Adipose tissue (tissue), 3 donors: ENCODE results near the gene ERCC5. TPM values are rescaled to one million over a fixed set of nuclear protein-coding genes. Genes with fewer than 3 reads are reported as not detected.

Experiments used
- H3K27ac ChIP-seq: one replicate; pipeline ENCODE4 v1.5.1; 2013; ENCODE audit warnings: low read depth, low read length
- WGBS, 3 donors: extraction: QIAGEN DNeasy Blood & Tissue Kit; methylation state at CpG; one replicate each; pipeline ENCODE4 v1.1.7; 2013; 5-methylcytosine and 5-hydroxymethylcytosine counted together
- polyA plus RNA-seq, 3 donors: library from polyadenylated mRNA; stranded (reverse); fragments of 200-250 nt; gene quantifications; one replicate each; pipeline ENCODE4 v1.2.3, GENCODE V29; 2013
- donor health status: healthy with polysubstance abuse.
- donor health status: Bipolar disorder and iron deficiency.
- donor health status: healthy.

Gene ERCC5
- polyA plus RNA-seq, 3 donors, result 25.1 to 45.5 (median 30.0) TPM

DNA sequence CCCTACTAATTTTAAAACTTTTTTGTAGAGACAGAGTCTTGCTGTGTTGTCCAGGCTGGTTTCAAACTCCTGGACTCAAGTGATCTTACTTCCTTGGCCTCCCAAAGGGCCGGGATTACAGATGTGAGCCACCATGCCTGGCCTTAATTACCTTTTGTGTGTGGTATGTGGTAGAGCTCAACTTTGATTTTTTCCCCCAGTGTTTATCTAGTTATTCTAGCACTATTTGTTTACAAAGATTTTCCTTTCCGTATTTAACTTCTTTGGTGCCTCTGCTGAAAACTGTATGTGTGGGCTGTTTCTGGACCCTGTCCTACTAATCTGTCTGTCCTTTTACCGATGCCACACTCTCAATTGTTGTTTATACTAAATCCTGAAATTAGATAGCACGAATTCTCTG is 9.4 kb upstream of the ERCC5 start:
- no peak overlapping the region for H3K27ac ChIP-seq
- WGBS, 3 donors, result 92 to 96% (median 92%) methylated on average over 4 of the region's 4 CpGs

GRCh38 chr13:102838273-102838672 is 7.6 kb upstream of the ERCC5 start:
- 79 to 84% (median 82%) methylated on average over 1 of the region's 1 CpG for WGBS, 3 donors
- H3K27ac ChIP-seq, result no peak overlapping the region

DNA sequence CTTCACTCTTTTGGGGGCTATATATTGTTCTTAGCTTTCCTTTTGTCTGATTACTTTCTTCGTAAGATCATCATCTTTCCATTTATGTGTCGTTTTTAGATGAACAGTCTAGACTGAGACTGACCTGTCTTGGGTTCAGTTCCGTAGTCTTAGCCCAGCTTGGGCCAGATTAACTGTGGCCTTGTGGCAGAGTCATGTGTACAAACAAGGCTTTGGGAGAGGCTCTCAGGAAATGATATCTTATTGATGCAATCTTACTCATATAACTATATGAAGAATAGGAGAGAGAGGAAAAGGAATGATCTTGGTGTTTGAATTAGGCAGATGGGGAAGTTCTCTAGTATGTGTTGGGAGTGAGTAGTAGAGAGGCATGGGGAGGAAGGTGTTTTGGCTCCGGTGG is 6.8 kb upstream of the ERCC5 start:
- no peak overlapping the region for H3K27ac ChIP-seq
- 44 to 48% (median 47%) methylated on average over 4 of the region's 4 CpGs for WGBS, 3 donors

DNA sequence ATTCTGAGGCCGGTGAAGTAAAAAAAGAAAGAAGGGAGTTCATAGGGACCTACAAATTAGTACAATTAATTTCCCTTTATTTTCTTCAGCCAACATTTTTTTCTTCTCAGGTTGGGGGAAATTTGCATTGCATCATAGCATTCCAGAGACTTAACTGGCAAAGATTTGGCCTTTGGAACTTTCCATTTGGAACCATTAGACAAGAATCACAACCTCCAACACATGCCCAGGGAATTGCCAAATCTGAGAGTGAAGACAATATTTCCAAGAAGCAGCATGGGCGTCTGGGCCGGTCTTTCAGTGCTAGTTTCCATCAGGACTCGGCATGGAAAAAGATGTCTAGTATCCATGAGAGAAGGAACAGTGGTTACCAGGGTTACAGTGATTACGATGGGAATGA is 6.4 kb upstream of the ERCC5 start:
- H3K27ac ChIP-seq, result no peak overlapping the region
- WGBS, 3 donors, result 79 to 89% (median 88%) methylated on average over 5 of the region's 5 CpGs

DNA sequence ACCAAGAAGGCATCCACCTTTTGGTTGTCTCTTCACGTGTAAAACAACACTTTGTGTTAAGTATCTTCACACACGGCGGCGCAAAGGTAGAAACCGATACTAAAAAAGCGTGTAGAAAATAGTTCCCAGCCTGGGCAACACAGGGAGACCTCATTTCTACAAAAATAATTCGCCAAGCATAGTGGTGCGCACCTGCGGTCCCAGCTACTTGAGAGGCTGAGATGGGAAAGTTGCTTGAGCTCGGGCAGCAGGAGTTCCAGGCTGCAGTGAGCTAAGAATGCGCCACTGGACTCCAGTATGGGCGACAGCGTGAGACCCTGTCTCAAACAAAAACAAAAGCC is 573 bp upstream of the ERCC5 start:
- WGBS, 3 donors, result 1 to 4% (median 2%) methylated on average over 13 of the region's 13 CpGs
- H3K27ac ChIP-seq, result peak overlapping the region; percentile 86

GRCh38 chr13:102846261-102847015 is 606 bp downstream of the ERCC5 start:
- H3K27ac ChIP-seq, result peak overlapping the region; percentile 84
- 0 to 1% (median 0%) methylated on average over 31 of the region's 31 CpGs for WGBS, 3 donors

DNA sequence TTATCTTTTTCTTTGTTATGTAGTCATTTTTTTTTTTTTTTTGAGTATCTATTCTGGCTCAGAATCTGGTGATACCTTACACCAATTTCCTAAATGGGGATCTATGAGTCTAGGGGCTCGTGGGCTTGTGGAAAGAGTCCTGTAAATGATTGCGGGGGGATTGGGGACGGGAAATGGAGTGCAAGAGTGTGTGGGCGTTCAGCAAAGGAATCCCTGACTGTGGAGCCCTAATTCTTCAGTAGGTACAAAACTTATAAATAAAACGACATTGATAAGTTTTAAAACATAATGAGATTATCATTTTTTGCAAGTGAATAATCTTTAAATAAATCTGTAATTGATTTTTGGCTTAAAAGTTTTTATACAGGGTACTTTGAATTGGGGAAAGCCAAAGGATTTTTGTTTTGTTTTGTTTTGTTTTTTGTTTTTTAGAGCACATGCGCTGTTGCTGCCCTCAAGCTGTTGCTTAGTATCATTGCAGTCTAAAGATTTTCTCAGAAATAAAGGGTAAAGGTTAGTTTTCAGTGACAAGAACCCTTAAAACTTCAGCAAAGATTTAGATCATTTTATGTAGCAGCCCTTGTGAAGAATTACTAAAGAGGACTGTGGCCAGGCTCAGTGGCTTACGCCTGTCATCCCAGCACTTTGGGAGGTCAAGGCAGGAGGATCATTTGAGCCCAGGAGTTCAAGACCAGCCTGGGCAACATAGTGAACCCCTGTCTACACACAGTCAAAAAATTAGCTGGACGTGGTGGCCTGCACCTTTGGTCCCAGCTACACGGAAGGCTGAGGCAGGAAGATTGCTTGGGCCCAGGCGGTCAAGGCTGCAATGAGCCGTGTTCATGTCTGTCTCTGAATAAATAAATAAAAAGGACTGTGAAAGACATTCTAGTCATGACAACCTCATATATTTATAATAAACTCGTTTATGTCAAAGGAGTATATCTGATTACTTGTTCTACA is 1.7 kb downstream of the ERCC5 start:
- 12 to 25% (median 21%) methylated on average over 12 of the region's 12 CpGs for WGBS, 3 donors
- no peak overlapping the region for H3K27ac ChIP-seq

GRCh38 chr13:102848956-102849355 is 3.1 kb downstream of the ERCC5 start:
- WGBS, 3 donors, result 85 to 89% (median 87%) methylated on average over 6 of the region's 6 CpGs
- no peak overlapping the region for H3K27ac ChIP-seq

DNA sequence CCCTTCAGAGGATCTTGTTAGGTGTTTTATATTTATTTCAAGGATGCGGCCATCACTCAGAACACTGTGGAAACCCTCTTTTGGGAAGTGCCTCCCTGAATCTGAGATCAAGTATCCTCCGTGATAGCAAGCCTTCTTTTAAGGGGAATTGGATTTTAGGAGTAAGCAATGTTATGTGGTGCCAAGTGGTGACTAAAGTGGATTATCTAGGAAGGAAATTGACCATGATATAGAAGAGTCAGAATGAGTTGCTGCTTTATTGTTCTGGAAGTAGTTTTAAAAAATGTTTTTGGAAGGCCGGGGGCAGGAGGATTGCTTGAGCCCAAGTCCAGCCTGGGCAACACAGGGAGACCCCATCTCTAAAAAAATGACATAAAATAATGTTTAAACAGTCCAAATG is 6.7 kb downstream of the ERCC5 start:
- H3K27ac ChIP-seq, result no peak overlapping the region
- WGBS, 3 donors, result 91 to 97% (median 92%) methylated on average over 3 of the region's 3 CpGs

- WGBS, 3 donors, result 48 to 87% (median 54%) methylated on average over 7 of the region's 7 CpGs
- no peak overlapping the region for H3K27ac ChIP-seq
These were observed 8.8 kb downstream of the ERCC5 start for GRCh38 chr13:102854675-102855074.

DNA sequence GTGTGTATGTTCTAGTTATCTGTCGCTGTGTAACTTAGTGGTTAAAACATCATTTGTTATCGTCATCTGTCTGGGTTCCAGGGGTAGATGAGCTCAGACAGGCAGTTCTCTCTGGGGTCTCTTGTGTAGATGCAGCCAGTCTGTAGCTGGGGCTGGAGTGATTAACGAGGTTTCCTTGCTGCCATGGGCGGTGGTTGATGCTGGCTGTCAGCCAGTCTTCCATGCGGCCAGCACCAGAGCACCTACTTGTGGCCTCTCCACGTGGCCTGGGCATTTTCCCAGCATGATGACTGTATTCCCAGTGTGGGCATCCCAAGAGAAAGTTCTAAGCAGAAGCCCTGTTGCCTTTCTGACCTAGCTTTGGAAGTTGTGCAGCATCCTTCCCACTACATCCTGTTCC is 10.7 kb downstream of the ERCC5 start:
- 35 to 48% (median 42%) methylated on average over 6 of the region's 6 CpGs for WGBS, 3 donors
- H3K27ac ChIP-seq, result no peak overlapping the region

GRCh38 chr13:102862624-102863210 is 16.9 kb downstream of the ERCC5 start:
- 92 to 95% (median 94%) methylated on average over 13 of the region's 13 CpGs for WGBS, 3 donors

GRCh38 chr13:102863590-102863989 is 17.8 kb downstream of the ERCC5 start:
- WGBS, 3 donors, result 45 to 71% (median 62%) methylated on average over 4 of the region's 4 CpGs
- H3K27ac ChIP-seq, result no peak overlapping the region

More at GRCh38 chr13:102862624-102863210, 16.9 kb downstream of the ERCC5 start:
- no peak overlapping the region for H3K27ac ChIP-seq

DNA sequence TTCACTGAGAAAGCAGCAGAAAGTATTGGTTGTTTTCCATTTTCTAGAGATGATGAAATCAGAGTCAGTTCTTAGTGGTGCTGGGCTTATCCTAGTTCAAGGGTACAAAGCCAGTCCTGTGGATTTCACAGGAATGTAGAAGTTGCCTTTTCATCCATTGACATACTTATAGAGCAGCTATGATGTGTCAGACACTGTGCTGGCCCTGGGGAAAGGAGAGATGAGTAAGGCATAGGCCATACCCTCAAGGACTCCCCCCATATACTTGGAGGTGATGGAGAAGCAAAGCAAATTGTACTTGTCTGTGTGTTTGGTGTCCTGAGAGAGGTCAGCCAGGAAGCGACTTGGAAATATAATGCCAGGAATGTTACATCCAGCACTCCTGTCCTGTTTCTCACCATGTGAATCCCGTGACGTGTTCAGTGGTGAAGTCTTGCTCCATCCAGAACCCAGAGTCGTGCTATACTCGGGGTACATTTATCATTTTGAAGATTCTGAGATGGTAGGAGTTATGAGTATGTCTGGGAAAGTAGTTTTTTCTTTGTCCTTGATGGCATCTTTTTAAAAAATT is 22.6 kb downstream of the ERCC5 start:
- no peak overlapping the region for H3K27ac ChIP-seq
- WGBS, 3 donors, result 89 to 94% (median 92%) methylated on average over 5 of the region's 5 CpGs

DNA sequence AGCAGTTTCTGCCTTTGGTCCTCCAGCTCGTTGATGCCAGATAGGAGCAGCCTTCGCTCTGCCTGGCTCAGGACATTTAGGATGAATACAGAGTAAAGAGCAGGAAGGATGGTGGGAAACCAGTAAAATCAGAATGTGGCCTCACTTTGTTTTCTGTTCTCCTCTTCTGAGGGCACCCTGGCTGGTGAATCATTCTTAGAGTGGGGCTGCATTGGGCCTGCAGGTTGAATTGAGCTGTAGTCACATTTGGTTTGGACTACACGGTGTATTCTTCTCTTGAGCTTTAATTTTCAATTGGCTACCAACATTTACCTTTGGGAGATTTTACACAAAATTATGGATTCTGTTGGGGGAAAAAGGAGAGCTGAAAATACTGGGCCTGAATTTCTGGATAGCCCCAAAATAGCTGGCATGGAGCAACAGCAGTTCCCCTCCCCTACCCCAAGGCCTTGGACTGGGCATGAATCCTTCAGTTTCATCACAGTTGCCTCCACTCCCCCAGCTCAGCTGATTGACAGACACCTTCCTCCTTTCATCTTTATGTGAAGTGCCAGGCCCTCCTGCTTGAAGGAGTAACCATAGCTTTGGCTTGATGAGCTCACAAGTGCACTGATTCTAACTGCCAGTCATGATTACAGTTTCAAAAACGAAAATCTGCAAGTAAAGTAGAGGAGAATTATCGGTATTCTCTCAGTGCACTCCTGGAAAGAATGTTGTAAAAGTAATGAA is 24.3 kb downstream of the ERCC5 start:
- H3K27ac ChIP-seq, result no peak overlapping the region

DNA sequence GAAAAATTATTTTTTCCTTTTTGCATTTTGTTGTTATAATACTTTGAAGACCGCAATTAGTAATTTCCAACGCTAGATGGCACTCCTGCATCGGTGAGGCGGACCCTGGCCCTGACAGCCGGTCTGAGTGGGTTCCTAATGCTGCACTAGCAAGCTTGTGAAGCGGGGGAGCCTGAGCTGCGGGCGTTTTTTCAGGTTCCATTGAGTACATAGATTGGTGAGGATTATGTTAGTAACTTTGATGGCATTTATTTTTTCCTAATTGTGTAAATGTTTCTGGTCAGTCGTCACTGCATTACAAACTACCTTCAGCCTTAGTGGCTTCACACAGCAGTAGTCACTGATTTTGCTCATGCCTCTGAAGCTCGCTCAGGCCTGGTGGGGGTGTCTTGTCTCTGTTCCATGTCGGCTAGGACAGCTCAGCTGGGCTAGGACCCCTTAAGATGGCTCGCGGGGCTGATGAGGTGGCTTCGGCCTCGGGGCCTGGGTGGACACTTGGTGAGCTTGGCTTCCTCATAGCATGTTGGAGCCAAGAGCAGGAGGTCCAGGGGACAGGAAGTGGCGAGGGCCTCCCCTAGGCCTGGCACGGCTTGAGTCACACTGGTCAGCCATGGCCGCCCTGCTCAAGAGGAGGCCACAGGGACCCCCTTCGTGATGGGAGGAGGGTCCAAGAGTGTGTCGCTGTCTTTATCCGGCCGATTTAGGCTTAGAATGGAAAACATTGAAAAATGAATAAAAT is 25.0 kb downstream of the ERCC5 start:
- no peak overlapping the region for H3K27ac ChIP-seq
- WGBS, 3 donors, result 54 to 59% (median 54%) methylated on average over 22 of the region's 22 CpGs

More for the DNA sequence above, 24.3 kb downstream of the ERCC5 start:
- WGBS, 3 donors, result 53 to 67% (median 59%) methylated on average over 5 of the region's 5 CpGs

DNA sequence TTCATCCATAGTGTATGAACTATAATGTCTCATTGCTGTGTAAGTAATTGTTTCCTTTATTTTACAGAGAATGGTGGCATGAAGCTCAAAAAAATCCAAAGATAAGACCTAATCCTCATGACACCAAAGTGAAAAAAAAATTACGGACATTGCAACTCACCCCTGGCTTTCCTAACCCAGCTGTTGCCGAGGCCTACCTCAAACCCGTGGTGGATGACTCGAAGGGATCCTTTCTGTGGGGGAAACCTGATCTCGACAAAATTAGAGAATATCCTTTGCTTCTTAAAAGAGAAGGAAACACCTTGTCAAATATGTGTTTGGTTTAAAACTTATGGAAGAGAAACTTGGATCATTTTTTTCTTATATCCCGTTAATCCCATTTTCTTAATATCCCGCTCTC is 26.3 kb downstream of the ERCC5 start:
- WGBS, 3 donors, result 90 to 93% (median 92%) methylated on average over 7 of the region's 7 CpGs
- no peak overlapping the region for H3K27ac ChIP-seq

GRCh38 chr13:102872531-102872930 is 26.7 kb downstream of the ERCC5 start:
- WGBS, 3 donors, result 76 to 85% (median 78%) methylated on average over 1 of the region's 1 CpG
- no peak overlapping the region for H3K27ac ChIP-seq
